GM23248 (cell line): ENCODE measurements around the gene ANKRD39. TPM values are rescaled to one million over a fixed set of nuclear protein-coding genes. Genes with fewer than 3 reads are reported as not detected.

Experiments
- DNase-seq: peaks from one replicate; pipeline ENCODE4 v3.0.0-alpha.2; 2015
- H2AFZ ChIP-seq: fragments of 200-600 bp; sonication (generic); 2 replicates; pipeline ENCODE4 v1.6.1; 2016; ENCODE audit warnings: antibody characterized with exemption
- H3F3A ChIP-seq: fragments of 200-600 bp; sonication (generic); 2 replicates; pipeline ENCODE4 v1.6.1; 2016; ENCODE audit warnings: mild to moderate bottlenecking, antibody characterized with exemption, mixed run types; ENCODE audit not compliant: insufficient read depth
- H3K27ac ChIP-seq: fragments of 200-600 bp; sonication (generic); 2 replicates; pipeline ENCODE4 v1.5.1; 2016; ENCODE audit warnings: mild to moderate bottlenecking
- H3K27me3 ChIP-seq: fragments of 200-600 bp; sonication (generic); replicated peaks from 2 replicates; pipeline ENCODE4 v1.6.1; 2016; ENCODE audit warnings: mild to moderate bottlenecking; ENCODE audit not compliant: insufficient read depth
- H3K36me3 ChIP-seq: fragments of 200-600 bp; sonication (generic); 2 replicates; pipeline ENCODE4 v1.6.1; 2016; ENCODE audit warnings: low read depth, mild to moderate bottlenecking
- H3K4me1 ChIP-seq: fragments of 200-600 bp; sonication (generic); 2 replicates; pipeline ENCODE4 v1.6.1; 2016; ENCODE audit warnings: mild to moderate bottlenecking; ENCODE audit not compliant: insufficient read depth
- H3K4me2 ChIP-seq: fragments of 200-600 bp; sonication (generic); one replicate; pipeline ENCODE4 v1.6.1; 2016; ENCODE audit warnings: mild to moderate bottlenecking; ENCODE audit not compliant: unreplicated experiment
- H3K4me3 ChIP-seq: fragments of 200-600 bp; sonication (generic); 2 replicates; pipeline ENCODE4 v1.5.1; 2016; ENCODE audit warnings: mild to moderate bottlenecking
- H3K79me2 ChIP-seq: fragments of 200-600 bp; sonication (generic); 2 replicates; pipeline ENCODE4 v1.6.1; 2016; ENCODE audit warnings: mild to moderate bottlenecking; ENCODE audit not compliant: insufficient read depth
- H3K9ac ChIP-seq: fragments of 200-600 bp; sonication (generic); 2 replicates; pipeline ENCODE4 v1.6.1; 2016; ENCODE audit warnings: mild to moderate bottlenecking
- H3K9me2 ChIP-seq: fragments of 200-600 bp; sonication (generic); 2 replicates; pipeline ENCODE4 v1.6.1; 2016; ENCODE audit warnings: mixed run types, mild to moderate bottlenecking, moderate library complexity; ENCODE audit not compliant: insufficient read depth
- H3K9me3 ChIP-seq: fragments of 200-600 bp; sonication (generic); one replicate; pipeline ENCODE4 v1.6.1; 2017; ENCODE audit warnings: low read depth
- H4K20me1 ChIP-seq: fragments of 200-600 bp; sonication (generic); 2 replicates; pipeline ENCODE4 v1.6.0; 2016; ENCODE audit not compliant: insufficient read depth
- EZH2 ChIP-seq: fragments of 200-600 bp; sonication (generic); IDR thresholded peaks from 2 replicates; pipeline ENCODE4 v1.6.1; 2018; ENCODE audit warnings: antibody characterized with exemption, mild to moderate bottlenecking; ENCODE audit not compliant: insufficient read depth, poor library complexity, severe bottlenecking
- EZH2phosphoT487 ChIP-seq: fragments of 200-600 bp; sonication (generic); IDR thresholded peaks from 2 replicates; pipeline ENCODE4 v1.6.1; 2018; ENCODE audit warnings: antibody characterized with exemption, moderate library complexity, mild to moderate bottlenecking, low read depth; ENCODE audit not compliant: insufficient read depth
- whole genome bisulfite sequencing, 2 experiments: methylation state at CpG; one replicate each; pipeline ENCODE4 v1.1.6; 2015 to 2017; ENCODE audit warnings: low lambda C conversion rate in 2 of 2, low coverage in 1 of 2; ENCODE audit errors: missing lambda C conversion rate in 2 of 2; 5-methylcytosine and 5-hydroxymethylcytosine counted together
- in situ Hi-C: fragments of 300-500 bp; cut with MboI; formaldehyde crosslinking; loops from 2 replicates; pipeline ENCODE4 v1.15.0; 2020
- polyA plus RNA-seq: library from polyadenylated mRNA; unstranded; fragments of >200 nt; fragmentation: Nextera tagmentation; extraction: Ambion mirVana; gene quantifications from 2 replicates; pipeline ENCODE4 v1.2.1, GENCODE V29; 2016
- total RNA-seq: library from RNA; depleted of rRNA; stranded (reverse); fragments of >200 nt; shearing (Covaris generic); gene quantifications from 2 replicates; pipeline ENCODE4 v1.2.3, GENCODE V29; 2014

ANKRD39 gene
- total and polyA plus RNA-seq, 2 experiments from 2014 or later: 10.9 to 12.3 TPM

GRCh38 chr2:96816127-96816835, 41.5 kb downstream of the ANKRD39 start, which contains the start of gene CNNM3:
Gene CNNM3 (plus strand): TSS chr2:96816268. CDS start chr2:96816278, 10 bp downstream.
- Histone ChIP-seq H3K79me2 (no peaks in the 10 kb centered on the region; the same call in 1 of the 2 replicates), H3K9me3 (no peaks in the 10 kb centered on the region), H3K4me3 (peak within 1 kb of the TSS; percentile 76), H2AFZ (peak within 1 kb of the TSS; percentile 87), H3K4me2 (peak within 1 kb of the TSS; percentile 88), H3K9me2 (no peaks in the 10 kb centered on the region), H3K27ac (peak within 1 kb of the TSS; percentile 17), H4K20me1 (no peaks in the 10 kb centered on the region), H3K4me1 (peaks cover 7% of the 10 kb centered on the region; the same call in 1 of the 2 replicates), H3K36me3 (no peaks in the 10 kb centered on the region), H3F3A (0 out of 2 replicates have a peak, but pooled peaks cover 8% of the 10 kb centered on the region), H3K9ac (peak within 1 kb of the TSS; percentile 68), H3K27me3 (no peaks in the 10 kb centered on the region)
- 0 to 1% methylated on average over 24 to 77 of the region's 103 CpGs for WGBS, 2 experiments
- in situ Hi-C loops: no loop called here
- no peak for TF ChIP-seq EZH2phosphoT487
- no peak for TF ChIP-seq EZH2
- peak; percentile 98 for DNase-seq

GRCh38 chr2:96815326-96816126, 42.3 kb downstream of the ANKRD39 start:
- Histone ChIP-seq H3K4me1 (peaks cover 7% of the 10 kb centered on the region; the same call in 1 of the 2 replicates), H3K9me2 (no peaks in the 10 kb centered on the region), H3K9me3 (no peaks in the 10 kb centered on the region), H3K27ac (peak overlapping the region; percentile 17), H3K9ac (peak overlapping the region; percentile 68), H3K27me3 (no peaks in the 10 kb centered on the region), H3K79me2 (no peaks in the 10 kb centered on the region), H2AFZ (peak overlapping the region; percentile 87), H3K4me3 (peak overlapping the region; percentile 76), H4K20me1 (no peaks in the 10 kb centered on the region), H3K36me3 (no peaks in the 10 kb centered on the region), H3F3A (0 out of 2 replicates have a peak, but pooled peaks cover 8% of the 10 kb centered on the region), H3K4me2 (peak overlapping the region; percentile 83)
- in situ Hi-C loops: no loop called here
- TF ChIP-seq EZH2phosphoT487 (no peak), EZH2 (no peak)
- 2 to 3% methylated on average over 34 to 60 of the region's 60 CpGs for WGBS, 2 experiments
- DNase-seq: peak; percentile 75

- H3F3A ChIP-seq: 0 out of 2 replicates have a peak, but pooled peaks cover 8% of the 10 kb centered on the region
- H3K27me3 ChIP-seq: no peaks in the 10 kb centered on the region
- H2AFZ ChIP-seq: no peak overlapping the region
- TF ChIP-seq EZH2phosphoT487 (no peak), EZH2 (no peak)
- H3K4me2 ChIP-seq: no peak overlapping the region
- in situ Hi-C loops: no loop called here
- H4K20me1 ChIP-seq: no peaks in the 10 kb centered on the region
- DNase-seq: no peak
- peaks cover 7% of the 10 kb centered on the region; the same call in 1 of the 2 replicates for H3K4me1 ChIP-seq
- no peaks in the 10 kb centered on the region for H3K36me3 ChIP-seq
- H3K27ac ChIP-seq: no peak overlapping the region
- H3K9ac ChIP-seq: no peak overlapping the region
- no peaks in the 10 kb centered on the region for H3K9me2 ChIP-seq
- 86 to 88% methylated on average over 4 of the region's 4 CpGs for WGBS, 2 experiments
- H3K9me3 ChIP-seq: no peaks in the 10 kb centered on the region
- H3K4me3 ChIP-seq: no peak overlapping the region
- H3K79me2 ChIP-seq: no peaks in the 10 kb centered on the region
These were observed 44.2 kb downstream of the ANKRD39 start for GRCh38 chr2:96813656-96814055.

- peaks cover 7% of the 10 kb centered on the region; the same call in 1 of the 2 replicates for H3K4me1 ChIP-seq
- in situ Hi-C loops: no loop called here
- no peaks in the 10 kb centered on the region for H3K36me3 ChIP-seq
- no peak overlapping the region for H3K27ac ChIP-seq
- H3K4me3 ChIP-seq: no peak overlapping the region
- no peaks in the 10 kb centered on the region for H3K9me3 ChIP-seq
- H3F3A ChIP-seq: 0 out of 2 replicates have a peak, but pooled peaks cover 8% of the 10 kb centered on the region
- H3K27me3 ChIP-seq: no peaks in the 10 kb centered on the region
- no peak overlapping the region for H3K9ac ChIP-seq
- no peak overlapping the region for H3K4me2 ChIP-seq
- H3K9me2 ChIP-seq: no peaks in the 10 kb centered on the region
- no peak overlapping the region for H2AFZ ChIP-seq
- peak; percentile 68 for DNase-seq
- no peak for TF ChIP-seq EZH2phosphoT487
- TF ChIP-seq EZH2: no peak
- WGBS, 2 experiments: 26 to 33% methylated on average over 3 of the region's 3 CpGs
- no peaks in the 10 kb centered on the region for H3K79me2 ChIP-seq
- H4K20me1 ChIP-seq: no peaks in the 10 kb centered on the region
These were observed 45.9 kb downstream of the ANKRD39 start for GRCh38 chr2:96811917-96812316.
